Measurements from ENCODE around the gene CLCN6. TPM values are rescaled to one million over a fixed set of nuclear protein-coding genes. Genes with fewer than 3 reads are reported as not detected.

CLCN6 gene
- total RNA-seq, 1 donor: 21.0 TPM

- Histone ChIP-seq H3K4me3 (ENCODE audit: insufficient read depth, low read length) (no peak overlapping the region), H3K4me2 (ENCODE audit: insufficient read depth, low read length) (no peak overlapping the region), H3K4me1 (ENCODE audit: insufficient read depth, low read length) (peaks cover 23% of the 10 kb centered on the region), H3K27me3 (ENCODE audit: insufficient read depth, low read length) (no peaks in the 10 kb centered on the region), H3K79me2 (ENCODE audit: insufficient read depth, low read length) (no peaks in the 10 kb centered on the region), H3K27ac (ENCODE audit: low read depth, low read length) (no peak overlapping the region), H2AFZ (ENCODE audit: low read length) (no peak overlapping the region), H3K36me3 (ENCODE audit: insufficient read depth, low read length) (peaks cover 20% of the 10 kb centered on the region), H3K9me3 (ENCODE audit: low read depth, low read length) (no peaks in the 10 kb centered on the region), H4K20me1 (ENCODE audit: insufficient read depth, low read length) (no peaks in the 10 kb centered on the region)
- DNase-seq (ENCODE audit: insufficient read length, low spot score, missing footprints): no peak
- TF ChIP-seq CTCF (IDR thresholded peaks at IDR 0.05; ENCODE audit: extremely low read depth, low read depth, low read length): no peak
These were observed 16.6 kb upstream of the CLCN6 start for GRCh38 chr1:11789126-11790067.

- no peaks in the 10 kb centered on the region for H4K20me1 ChIP-seq (ENCODE audit: insufficient read depth, low read length)
- peak overlapping the region; percentile 33 for H2AFZ ChIP-seq (ENCODE audit: low read length)
- peaks cover 29% of the 10 kb centered on the region for H3K36me3 ChIP-seq (ENCODE audit: insufficient read depth, low read length)
- TF ChIP-seq CTCF (IDR thresholded peaks at IDR 0.05; ENCODE audit: extremely low read depth, low read depth, low read length): no peak
- H3K4me1 ChIP-seq (ENCODE audit: insufficient read depth, low read length): peaks cover 23% of the 10 kb centered on the region
- peak overlapping the region; percentile 33 for H3K4me2 ChIP-seq (ENCODE audit: insufficient read depth, low read length)
- H3K9me3 ChIP-seq (ENCODE audit: low read depth, low read length): no peaks in the 10 kb centered on the region
- peak overlapping the region; percentile 8 for H3K4me3 ChIP-seq (ENCODE audit: insufficient read depth, low read length)
- H3K27ac ChIP-seq (ENCODE audit: low read depth, low read length): peak overlapping the region; percentile 71
- H3K79me2 ChIP-seq (ENCODE audit: insufficient read depth, low read length): no peaks in the 10 kb centered on the region
- DNase-seq (ENCODE audit: insufficient read length, low spot score, missing footprints): no peak
- H3K27me3 ChIP-seq (ENCODE audit: insufficient read depth, low read length): no peaks in the 10 kb centered on the region
These were observed 15.7 kb upstream of the CLCN6 start for GRCh38 chr1:11790101-11790879.

GRCh38 chr1:11790880-11791715 is 14.9 kb upstream of the CLCN6 start:
- DNase-seq (ENCODE audit: insufficient read length, low spot score, missing footprints): peak; percentile 97
- Histone ChIP-seq H2AFZ (ENCODE audit: low read length) (peak overlapping the region; percentile 33), H3K9me3 (ENCODE audit: low read depth, low read length) (no peaks in the 10 kb centered on the region), H3K4me1 (ENCODE audit: insufficient read depth, low read length) (peaks cover 26% of the 10 kb centered on the region), H3K27me3 (ENCODE audit: insufficient read depth, low read length) (no peaks in the 10 kb centered on the region), H3K36me3 (ENCODE audit: insufficient read depth, low read length) (peaks cover 36% of the 10 kb centered on the region), H3K4me2 (ENCODE audit: insufficient read depth, low read length) (peak overlapping the region; percentile 41), H3K4me3 (ENCODE audit: insufficient read depth, low read length) (peak overlapping the region; percentile 8), H3K27ac (ENCODE audit: low read depth, low read length) (peak overlapping the region; percentile 71), H4K20me1 (ENCODE audit: insufficient read depth, low read length) (no peaks in the 10 kb centered on the region), H3K79me2 (ENCODE audit: insufficient read depth, low read length) (no peaks in the 10 kb centered on the region)
- no peak for TF ChIP-seq CTCF (IDR thresholded peaks at IDR 0.05; ENCODE audit: extremely low read depth, low read depth, low read length)

Data from osteoblast (primary cell).